ENCODE data around the gene GSG1L. TPM values are rescaled to one million over a fixed set of nuclear protein-coding genes. Genes with fewer than 3 reads are reported as not detected.

Gene GSG1L
- total RNA-seq, 1 donor from 2014 or later: not detected

DNA sequence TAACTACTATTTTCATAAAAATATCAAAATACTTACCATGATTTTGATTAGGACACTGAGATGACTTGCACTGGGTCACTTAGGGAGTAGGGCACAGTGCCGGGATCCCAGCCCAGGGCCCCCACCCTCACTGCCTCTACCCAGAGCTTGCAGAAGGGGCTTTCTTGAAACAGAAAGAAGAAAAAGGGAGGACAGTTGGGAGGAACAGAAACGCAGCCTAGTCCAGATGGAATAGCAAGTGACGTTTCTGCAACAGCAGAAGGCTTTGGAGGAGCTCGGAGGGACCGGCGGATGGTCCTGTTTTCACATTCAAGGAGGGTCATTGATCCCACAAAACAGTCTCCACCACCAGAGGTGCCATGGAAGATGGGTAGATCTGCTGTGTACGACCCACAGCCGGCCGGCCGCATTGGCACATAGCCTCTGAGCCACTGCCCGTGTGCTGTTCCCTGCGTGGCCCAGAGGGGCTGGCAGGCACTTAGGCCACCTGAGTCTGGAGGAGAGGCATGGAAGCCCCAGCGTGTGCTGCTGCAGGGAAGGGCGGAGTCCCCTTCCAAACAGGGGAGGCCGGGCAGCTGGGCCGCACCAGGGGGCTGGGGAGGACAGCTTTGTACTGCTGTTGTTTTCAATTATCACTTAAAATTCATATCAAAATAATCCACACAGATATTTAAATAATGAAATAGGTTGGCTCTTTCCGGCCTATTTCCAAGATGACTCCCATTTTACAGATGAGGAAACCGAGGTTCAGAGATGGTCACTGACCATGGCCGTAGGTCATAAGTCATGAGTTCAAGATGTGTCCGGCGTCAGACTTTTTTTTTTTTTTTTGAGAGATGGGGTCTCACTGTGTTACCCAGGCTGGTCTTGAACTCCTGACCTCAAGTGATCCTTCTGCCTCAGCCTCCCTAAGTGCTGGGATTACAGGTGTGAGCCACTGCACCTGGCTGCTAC lies 22.9 kb upstream of the GSG1L start:
- TF ChIP-seq, protein P1, sequence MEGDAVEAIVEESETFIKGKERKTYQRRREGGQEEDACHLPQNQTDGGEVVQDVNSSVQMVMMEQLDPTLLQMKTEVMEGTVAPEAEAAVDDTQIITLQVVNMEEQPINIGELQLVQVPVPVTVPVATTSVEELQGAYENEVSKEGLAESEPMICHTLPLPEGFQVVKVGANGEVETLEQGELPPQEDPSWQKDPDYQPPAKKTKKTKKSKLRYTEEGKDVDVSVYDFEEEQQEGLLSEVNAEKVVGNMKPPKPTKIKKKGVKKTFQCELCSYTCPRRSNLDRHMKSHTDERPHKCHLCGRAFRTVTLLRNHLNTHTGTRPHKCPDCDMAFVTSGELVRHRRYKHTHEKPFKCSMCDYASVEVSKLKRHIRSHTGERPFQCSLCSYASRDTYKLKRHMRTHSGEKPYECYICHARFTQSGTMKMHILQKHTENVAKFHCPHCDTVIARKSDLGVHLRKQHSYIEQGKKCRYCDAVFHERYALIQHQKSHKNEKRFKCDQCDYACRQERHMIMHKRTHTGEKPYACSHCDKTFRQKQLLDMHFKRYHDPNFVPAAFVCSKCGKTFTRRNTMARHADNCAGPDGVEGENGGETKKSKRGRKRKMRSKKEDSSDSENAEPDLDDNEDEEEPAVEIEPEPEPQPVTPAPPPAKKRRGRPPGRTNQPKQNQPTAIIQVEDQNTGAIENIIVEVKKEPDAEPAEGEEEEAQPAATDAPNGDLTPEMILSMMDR (IDR thresholded peaks at IDR 0.05): no peak
- no peak overlapping the region for H3K4me3 ChIP-seq
- no peaks in the 10 kb centered on the region for H3K36me3 ChIP-seq
- no peaks in the 10 kb centered on the region for H3K9me3 ChIP-seq
- DNase-seq (ENCODE audit: low spot score in 2 of 2): no peak
- intact Hi-C loops (cut with DNase I): no loop called here
- H3K4me1 ChIP-seq: no peaks in the 10 kb centered on the region
- no peaks in the 10 kb centered on the region for H3K27me3 ChIP-seq
- H3K27ac ChIP-seq: no peak overlapping the region

DNA sequence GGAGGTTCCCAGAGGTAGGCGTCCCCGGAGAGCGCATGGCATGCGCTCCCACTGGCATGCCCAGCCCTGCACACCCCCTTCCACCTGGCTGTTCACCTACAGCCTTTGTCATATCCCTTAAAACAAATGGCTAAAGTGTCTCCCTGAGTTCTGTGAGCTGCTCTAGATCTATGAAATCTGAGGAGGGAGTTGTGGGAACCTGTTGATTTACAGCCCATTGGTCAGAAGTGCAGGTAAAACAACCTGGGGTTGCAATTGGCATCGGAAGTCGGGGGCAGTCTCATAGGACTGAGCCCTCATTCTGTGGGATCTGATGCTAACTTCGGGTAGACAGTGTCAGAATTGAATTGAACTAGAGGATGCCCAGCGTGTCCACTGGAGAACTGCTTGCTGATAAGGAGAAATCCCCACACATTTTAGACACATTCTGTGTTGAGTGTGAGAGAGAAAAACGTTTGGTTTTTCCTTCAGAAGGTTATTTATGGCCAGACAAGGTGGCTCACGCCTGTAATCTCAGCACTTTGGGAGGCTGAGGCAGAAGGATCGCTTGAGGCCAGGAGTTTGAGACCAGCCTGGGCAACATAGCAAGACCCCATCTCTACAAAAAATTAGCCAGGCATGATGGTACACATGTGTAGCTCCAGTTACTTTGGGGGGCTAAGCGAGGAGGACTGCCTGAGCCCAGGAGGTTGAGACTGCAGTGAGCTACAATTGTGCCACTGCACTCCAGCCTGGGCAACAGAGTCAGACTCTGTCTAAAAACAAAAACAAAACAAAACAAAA lies 22.1 kb upstream of the GSG1L start:
- H3K27ac ChIP-seq: no peak overlapping the region
- TF ChIP-seq, protein P1 (IDR thresholded peaks at IDR 0.05): no peak
- DNase-seq (ENCODE audit: low spot score in 2 of 2): no peak
- no peaks in the 10 kb centered on the region for H3K4me1 ChIP-seq
- H3K27me3 ChIP-seq: no peaks in the 10 kb centered on the region
- intact Hi-C loops (cut with DNase I): no loop called here
- no peaks in the 10 kb centered on the region for H3K9me3 ChIP-seq
- no peaks in the 10 kb centered on the region for H3K36me3 ChIP-seq
- H3K4me3 ChIP-seq: no peak overlapping the region

DNA sequence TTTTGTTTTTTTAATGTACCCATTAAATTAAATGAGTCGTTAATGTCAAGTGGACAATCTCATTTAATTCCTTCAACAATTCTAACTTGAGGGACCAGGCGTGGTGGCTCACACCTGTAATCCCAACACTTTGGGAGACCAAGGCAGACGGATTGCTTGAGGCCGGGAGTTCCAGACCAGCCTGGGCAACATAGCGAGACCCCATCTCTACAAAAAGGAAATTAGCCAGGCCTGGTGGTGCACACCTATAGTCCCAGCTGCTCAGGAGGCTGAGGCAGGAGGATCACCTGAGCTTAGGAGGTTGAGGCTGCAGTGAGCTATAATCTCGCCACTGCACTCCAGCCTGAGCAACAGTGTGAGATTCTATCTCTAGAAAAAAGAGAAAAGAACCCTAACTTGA lies 20.7 kb upstream of the GSG1L start:
- Histone ChIP-seq H3K4me1 (no peaks in the 10 kb centered on the region), H3K4me3 (no peak overlapping the region), H3K27me3 (no peaks in the 10 kb centered on the region), H3K27ac (no peak overlapping the region), H3K9me3 (no peaks in the 10 kb centered on the region), H3K36me3 (no peaks in the 10 kb centered on the region)
- intact Hi-C loops (cut with DNase I): no loop called here
- DNase-seq (ENCODE audit: low spot score in 2 of 2): no peak
- TF ChIP-seq, protein P1 (IDR thresholded peaks at IDR 0.05): no peak

DNA sequence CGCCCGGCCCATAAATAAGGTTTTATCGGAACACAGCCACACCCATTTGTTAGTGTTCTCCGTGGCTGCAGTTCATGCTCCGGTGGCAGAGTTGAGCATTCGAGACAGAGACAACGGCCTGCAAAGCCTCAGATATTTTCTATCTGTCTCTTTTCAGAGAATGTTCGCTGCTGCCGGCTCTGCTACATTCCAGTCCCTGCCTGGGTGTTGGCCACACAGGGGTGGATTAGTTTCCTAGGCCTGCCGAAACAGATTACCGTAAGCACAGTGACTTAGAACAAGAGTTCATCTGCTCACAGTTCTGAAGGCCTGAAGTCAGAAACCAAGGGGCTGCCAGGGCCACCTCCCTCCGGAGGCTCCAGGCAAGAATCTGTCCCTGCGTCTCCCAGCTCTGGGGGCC lies 19.1 kb upstream of the GSG1L start:
- no peaks in the 10 kb centered on the region for H3K36me3 ChIP-seq
- no peaks in the 10 kb centered on the region for H3K4me1 ChIP-seq
- intact Hi-C loops (cut with DNase I): no loop called here
- H3K4me3 ChIP-seq: no peak overlapping the region
- no peaks in the 10 kb centered on the region for H3K9me3 ChIP-seq
- no peak overlapping the region for H3K27ac ChIP-seq
- no peak for DNase-seq (ENCODE audit: low spot score in 2 of 2)
- no peaks in the 10 kb centered on the region for H3K27me3 ChIP-seq
- TF ChIP-seq, protein P1 (IDR thresholded peaks at IDR 0.05): no peak

DNA sequence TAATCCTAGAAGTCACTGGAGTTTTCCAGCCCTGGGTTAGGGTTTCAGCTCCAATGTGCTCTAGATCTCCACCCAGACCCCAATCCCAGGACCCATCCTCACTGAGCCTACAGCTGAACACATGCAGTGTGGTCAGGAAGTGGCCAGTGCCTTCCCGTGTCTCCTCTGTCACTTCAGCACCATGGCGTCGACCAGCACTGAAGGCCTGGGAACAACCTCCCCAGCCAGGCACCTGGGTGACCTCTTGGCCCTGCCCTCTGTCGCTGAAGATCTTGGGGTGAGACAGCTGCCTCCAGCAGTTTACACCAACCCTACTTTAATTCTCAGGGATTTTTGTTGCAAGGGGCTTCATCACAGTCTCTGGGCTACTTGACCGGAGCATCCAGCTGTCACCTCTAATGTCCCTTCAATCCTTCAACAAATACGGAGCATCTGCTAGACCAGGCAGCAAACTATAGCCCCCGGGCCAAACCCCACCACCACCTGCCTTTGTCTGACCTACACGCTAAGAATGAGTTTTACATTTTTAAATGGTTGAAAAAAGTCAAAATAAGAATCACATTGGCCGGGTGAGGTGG lies 18.0 kb upstream of the GSG1L start:
- intact Hi-C loops (cut with DNase I): no loop called here
- H3K4me1 ChIP-seq: no peaks in the 10 kb centered on the region
- no peaks in the 10 kb centered on the region for H3K36me3 ChIP-seq
- DNase-seq (ENCODE audit: low spot score in 2 of 2): no peak
- H3K27ac ChIP-seq: no peak overlapping the region
- H3K9me3 ChIP-seq: no peaks in the 10 kb centered on the region
- no peak overlapping the region for H3K4me3 ChIP-seq
- TF ChIP-seq, protein P1 (IDR thresholded peaks at IDR 0.05): no peak
- H3K27me3 ChIP-seq: no peaks in the 10 kb centered on the region
